HepG2 (cell line): ENCODE results near the gene HSPA1A. TPM values are rescaled to one million over a fixed set of nuclear protein-coding genes. Genes with fewer than 3 reads are reported as not detected.

Experiments
- ARHGAP35 ChIP-seq: sonication (generic); formaldehyde crosslinking; IDR thresholded peaks from 2 replicates; pipeline ENCODE4 v1.9.0; 2022; ENCODE audit warnings: mild to moderate bottlenecking, inconsistent platforms, moderate library complexity, missing genetic modification reagents, borderline replicate concordance
- ATM ChIP-seq: fragments of 450-650 bp; IDR thresholded peaks from 2 replicates; pipeline ENCODE4 v1.7.1; 2017; ENCODE audit warnings: mild to moderate bottlenecking, borderline replicate concordance
- CENPT ChIP-seq: sonication (generic); formaldehyde crosslinking; IDR thresholded peaks from 2 replicates; pipeline ENCODE4 v1.8.0; 2022; ENCODE audit warnings: low read depth, mild to moderate bottlenecking, moderate library complexity, missing genetic modification reagents
- FOXJ3 ChIP-seq: sonication (generic); formaldehyde crosslinking; IDR thresholded peaks from 2 replicates; pipeline ENCODE4 v1.4.0; 2020; ENCODE audit warnings: missing genetic modification reagents, mild to moderate bottlenecking, borderline replicate concordance
- FOXO1 ChIP-seq: sonication (generic); formaldehyde crosslinking; IDR thresholded peaks from 2 replicates; pipeline ENCODE4 v1.4.0; 2020; ENCODE audit warnings: missing genetic modification reagents
- GMEB2 ChIP-seq: IDR thresholded peaks from 2 replicates; pipeline ENCODE4 v1.6.1; 2016; ENCODE audit warnings: missing biosample characterization, missing genetic modification reagents, low read depth
- MTA1 ChIP-seq: sonication (generic); formaldehyde crosslinking; IDR thresholded peaks from 2 replicates; pipeline ENCODE4 v1.4.0; 2020; ENCODE audit warnings: missing genetic modification reagents, mild to moderate bottlenecking, borderline replicate concordance
- MTF1 ChIP-seq: sonication (generic); formaldehyde crosslinking; IDR thresholded peaks from 2 replicates; pipeline ENCODE4 v1.5.0; 2020; ENCODE audit warnings: missing genetic modification reagents
- MXD3 ChIP-seq: IDR thresholded peaks from 2 replicates; pipeline ENCODE4 v1.6.1; 2016; ENCODE audit warnings: mild to moderate bottlenecking, missing biosample characterization, missing genetic modification reagents
- RXRA ChIP-seq: sonication (generic); formaldehyde crosslinking; IDR thresholded peaks from 2 replicates; pipeline ENCODE4 v1.5.1; 2020; ENCODE audit warnings: missing genetic modification reagents
- SRSF1 ChIP-seq: fragments of 200-400 bp; formaldehyde crosslinking; optimal IDR thresholded peaks from 2 replicates; pipeline ENCODE3; 2017; ENCODE audit warnings: mild to moderate bottlenecking, low read depth, low read length, moderate library complexity
- TERF1 ChIP-seq: sonication (generic); formaldehyde crosslinking; IDR thresholded peaks from 2 replicates; pipeline ENCODE4 v1.8.0; 2022; ENCODE audit warnings: mild to moderate bottlenecking, missing genetic modification reagents, moderate library complexity
- ZBTB49 ChIP-seq: sonication (generic); formaldehyde crosslinking; IDR thresholded peaks from 2 replicates; pipeline ENCODE4 v1.4.0; 2020; ENCODE audit warnings: missing genetic modification reagents, borderline replicate concordance
- ZFP1 ChIP-seq: IDR thresholded peaks from 2 replicates; pipeline ENCODE4 v1.6.1; 2016
- ZNF296 ChIP-seq: sonication (generic); formaldehyde crosslinking; conservative IDR thresholded peaks from 2 replicates; pipeline ENCODE4 v1.5.0; 2020; ENCODE audit warnings: mild to moderate bottlenecking, missing genetic modification reagents
- ZNF317 ChIP-seq: sonication (generic); formaldehyde crosslinking; IDR thresholded peaks from 2 replicates; pipeline ENCODE4 v1.5.0; 2020; ENCODE audit warnings: mild to moderate bottlenecking, missing genetic modification reagents
- ZNF34 ChIP-seq: sonication (generic); formaldehyde crosslinking; IDR thresholded peaks from 2 replicates; pipeline ENCODE4 v1.4.0; 2020; ENCODE audit warnings: mild to moderate bottlenecking, missing genetic modification reagents, borderline replicate concordance
- ZNF468 ChIP-seq: sonication (generic); formaldehyde crosslinking; IDR thresholded peaks from 2 replicates; pipeline ENCODE4 v1.8.0; 2022; ENCODE audit warnings: mild to moderate bottlenecking, moderate library complexity, missing genetic modification reagents
- ZNF530 ChIP-seq: sonication (generic); formaldehyde crosslinking; IDR thresholded peaks from 2 replicates; pipeline ENCODE4 v1.5.0; 2020; ENCODE audit warnings: low read depth, mild to moderate bottlenecking, missing genetic modification reagents
- ZNF546 ChIP-seq: sonication (generic); formaldehyde crosslinking; conservative IDR thresholded peaks from 2 replicates; pipeline ENCODE4 v1.8.1; 2023; ENCODE audit warnings: mild to moderate bottlenecking, missing genetic modification reagents
- ZNF564 ChIP-seq: sonication (generic); formaldehyde crosslinking; IDR thresholded peaks from 2 replicates; pipeline ENCODE4 v1.8.1; 2023; ENCODE audit warnings: mild to moderate bottlenecking, missing genetic modification reagents
- ZNF644 ChIP-seq: IDR thresholded peaks from 2 replicates; pipeline ENCODE4 v1.6.1; 2016; ENCODE audit warnings: low read depth
- polyA plus RNA-seq, 8 experiments: library from polyadenylated mRNA; depleted of rRNA in 3 of 8; stranded (reverse) in 7 of 8; unstranded in 1 of 8; fragments of >200 nt; fragmentation: Illumina TruSeq in 4 of 8; extraction: Trizol in 4 of 8; gene quantifications; 2 replicates each; pipeline versions ENCODE4 v1.2.1 to v1.2.3, GENCODE V29; 2011 to 2016; ENCODE audit warnings: low read depth in 4 of 8, missing spikeins in 1 of 8, mixed read lengths in 1 of 8; ENCODE audit not compliant: insufficient read depth in 1 of 8
- total RNA-seq, 5 experiments: library from RNA; depleted of rRNA; stranded (reverse); fragments of >200 nt; fragmentation: Illumina TruSeq; extraction: Trizol; gene quantifications; 2 replicates each; pipeline ENCODE4 v1.2.3, GENCODE V29; 2016; ENCODE audit warnings: low read depth in 1 of 5

The HSPA1A gene
- total and polyA plus RNA-seq, 2 of the 13 experiments (the other 11 are each of a cell fraction or from before 2014, with no cell fraction given) = 44.5 to 85.0 TPM

- TF ChIP-seq FOXJ3 (CRISPR knock-in tag) (peak; percentile 41; the same call in 1 of the 2 replicates), ZNF317 (CRISPR knock-in tag) (no peak; the same call in none of the 2 replicates), ATM (no peak), TERF1 (no peak), CENPT (CRISPR knock-in tag) (no peak), ZNF564 (CRISPR knock-in tag) (0 out of 2 replicates have a peak, but pooled peaks have one; percentile 7), GMEB2 (no peak), MTF1 (CRISPR knock-in tag) (0 out of 2 replicates have a peak, but pooled peaks have one; percentile 70), ZNF546 (CRISPR knock-in tag) (no peak; the same call in 1 of the 2 replicates), MXD3 (CRISPR knock-in tag) (peak; percentile 78; the same call in 1 of the 2 replicates), MTA1 (no peak), ZNF644 (CRISPR knock-in tag) (no peak; the same call in 1 of the 2 replicates), FOXO1 (peak; percentile 73), ZNF468 (CRISPR knock-in tag) (0 out of 2 replicates have a peak, but pooled peaks have one; percentile 90), ARHGAP35 (CRISPR knock-in tag) (peak; percentile 22; the same call in 1 of the 2 replicates), ZBTB49 (CRISPR knock-in tag) (peak; percentile 96; the same call in 1 of the 2 replicates), ZFP1 (peak; percentile 79), SRSF1 (peak; percentile 99), ZNF530 (CRISPR knock-in tag) (0 out of 2 replicates have a peak, but pooled peaks have one; percentile 73), RXRA (peak; percentile 79; the same call in 1 of the 2 replicates), ZNF296 (CRISPR knock-in tag) (no peak), ZNF34 (CRISPR knock-in tag) (no peak)
Observed at GRCh38 chr6:31862344-31863235, 47.2 kb downstream of the HSPA1A start, which contains the start of gene NEU1 (continued).
